ENCODE results near the gene LTC4S. TPM values are rescaled to one million over a fixed set of nuclear protein-coding genes. Genes with fewer than 3 reads are reported as not detected.
"Not testable (repeated sequence)": the region's sequence is repeated elsewhere in the genome, so short reads cannot be mapped to it uniquely, and the experiment has no call there.

The LTC4S gene
- total RNA-seq, 2 donors from 2014 or later: 9.0 to 11.1 TPM

DNA sequence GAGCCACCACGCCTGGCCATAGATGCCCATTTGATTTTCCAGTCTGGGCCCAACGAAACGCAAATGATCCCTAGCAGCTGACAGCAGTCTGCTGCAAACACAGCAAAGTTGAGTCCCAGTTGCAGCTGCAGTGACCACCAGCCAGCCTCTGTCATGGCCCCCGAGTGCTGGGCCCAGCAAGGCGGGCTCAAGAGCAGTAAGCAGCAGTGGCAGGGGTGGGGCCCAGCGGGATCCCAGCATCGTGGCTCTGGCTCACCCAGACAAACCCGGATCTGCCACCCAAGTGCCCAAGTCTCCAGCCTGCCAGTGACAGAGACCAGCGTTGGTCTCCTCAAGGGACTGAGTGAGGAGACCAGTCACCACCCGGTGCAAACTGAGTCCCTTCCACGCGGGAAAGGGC lies 6.9 kb upstream of the LTC4S start:
- H3K4me3 ChIP-seq: no peak overlapping the region
- no peaks in the 10 kb centered on the region for H3K36me3 ChIP-seq
- DNase-seq (ENCODE audit: low spot score): no peak
- no peaks in the 10 kb centered on the region for H3K27me3 ChIP-seq
- no peaks in the 10 kb centered on the region for H3K9me3 ChIP-seq
- TF ChIP-seq, protein P1, sequence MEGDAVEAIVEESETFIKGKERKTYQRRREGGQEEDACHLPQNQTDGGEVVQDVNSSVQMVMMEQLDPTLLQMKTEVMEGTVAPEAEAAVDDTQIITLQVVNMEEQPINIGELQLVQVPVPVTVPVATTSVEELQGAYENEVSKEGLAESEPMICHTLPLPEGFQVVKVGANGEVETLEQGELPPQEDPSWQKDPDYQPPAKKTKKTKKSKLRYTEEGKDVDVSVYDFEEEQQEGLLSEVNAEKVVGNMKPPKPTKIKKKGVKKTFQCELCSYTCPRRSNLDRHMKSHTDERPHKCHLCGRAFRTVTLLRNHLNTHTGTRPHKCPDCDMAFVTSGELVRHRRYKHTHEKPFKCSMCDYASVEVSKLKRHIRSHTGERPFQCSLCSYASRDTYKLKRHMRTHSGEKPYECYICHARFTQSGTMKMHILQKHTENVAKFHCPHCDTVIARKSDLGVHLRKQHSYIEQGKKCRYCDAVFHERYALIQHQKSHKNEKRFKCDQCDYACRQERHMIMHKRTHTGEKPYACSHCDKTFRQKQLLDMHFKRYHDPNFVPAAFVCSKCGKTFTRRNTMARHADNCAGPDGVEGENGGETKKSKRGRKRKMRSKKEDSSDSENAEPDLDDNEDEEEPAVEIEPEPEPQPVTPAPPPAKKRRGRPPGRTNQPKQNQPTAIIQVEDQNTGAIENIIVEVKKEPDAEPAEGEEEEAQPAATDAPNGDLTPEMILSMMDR (IDR thresholded peaks at IDR 0.05): no peak
- H3K27ac ChIP-seq: no peak overlapping the region
- peaks cover 0 to 7% of the 10 kb centered on the region in 2 donors for H3K4me1 ChIP-seq

DNA sequence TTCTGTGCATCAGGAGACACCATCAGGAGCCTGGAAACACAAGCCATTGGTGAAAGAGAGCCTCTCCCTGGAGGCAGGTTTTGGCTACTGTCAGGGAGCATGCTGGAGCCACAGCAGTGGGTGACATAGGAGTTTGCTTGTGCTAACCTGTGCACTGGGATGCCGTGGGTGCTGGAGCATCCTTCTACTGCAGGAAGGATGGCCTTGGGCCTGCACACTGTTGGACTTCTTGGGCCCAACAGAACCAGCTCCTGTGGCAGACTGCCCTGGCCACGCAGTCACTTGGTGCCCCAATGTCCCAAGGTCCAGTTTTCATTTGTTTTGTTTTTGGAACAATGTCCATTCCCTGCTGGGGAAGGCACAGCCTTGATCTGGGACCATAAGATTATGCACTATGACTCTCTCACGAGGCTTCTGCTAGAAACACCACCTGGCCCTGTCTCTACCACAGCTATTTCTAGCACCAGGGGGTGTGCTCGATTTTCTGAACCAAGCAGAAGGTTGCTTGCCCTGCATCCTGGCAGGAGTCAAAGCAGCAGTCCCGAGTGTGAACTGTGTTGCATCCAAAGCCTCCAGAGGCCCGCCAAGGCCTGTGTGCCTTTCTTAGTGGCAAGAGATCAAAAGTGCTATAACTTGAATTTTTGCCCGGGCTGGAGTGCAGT lies 5.5 kb upstream of the LTC4S start:
- no peak overlapping the region for H3K27ac ChIP-seq
- H3K36me3 ChIP-seq: no peaks in the 10 kb centered on the region
- DNase-seq (ENCODE audit: low spot score): no peak
- TF ChIP-seq, protein P1 (IDR thresholded peaks at IDR 0.05): no peak
- H3K4me1 ChIP-seq: peaks cover 0 to 22% of the 10 kb centered on the region in 2 donors
- H3K27me3 ChIP-seq: no peaks in the 10 kb centered on the region
- H3K4me3 ChIP-seq: no peak overlapping the region
- no peaks in the 10 kb centered on the region for H3K9me3 ChIP-seq

DNA sequence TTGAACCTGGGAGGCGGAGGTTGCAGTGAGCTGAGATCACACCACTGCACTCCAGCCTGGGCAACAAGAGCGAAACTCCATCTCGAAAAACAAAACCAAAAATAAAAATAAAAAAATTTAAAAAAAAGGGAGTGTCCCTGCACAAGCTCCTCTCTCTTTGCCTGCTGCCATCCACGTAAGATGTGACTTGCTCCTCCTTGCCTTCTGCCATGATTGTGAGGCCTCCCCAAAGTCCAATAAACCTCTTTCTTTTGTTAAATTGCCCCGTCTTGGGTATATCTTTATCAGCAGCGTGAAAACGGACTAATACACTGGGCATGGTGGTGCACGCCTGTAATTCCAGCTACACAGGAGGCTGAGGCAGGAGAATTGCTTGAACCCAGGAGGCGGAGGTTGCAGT lies 4.5 kb upstream of the LTC4S start:
- not testable (repeated sequence) for H3K9me3 ChIP-seq; H3K36me3 ChIP-seq; H3K27ac ChIP-seq; H3K27me3 ChIP-seq; DNase-seq (ENCODE audit: low spot score); H3K4me3 ChIP-seq
- H3K4me1 ChIP-seq: peaks cover 0 to 32% of the 10 kb centered on the region in 2 donors

- TF ChIP-seq, protein P1 (IDR thresholded peaks at IDR 0.05): no peak
- Histone ChIP-seq H3K4me3 (no peak overlapping the region), H3K27ac (peak overlapping the region; percentile 64 to 78), H3K27me3 (no peaks in the 10 kb centered on the region), H3K36me3 (peaks cover under 1% of the 10 kb centered on the region), H3K4me1 (peaks cover 0 to 55% of the 10 kb centered on the region in 2 donors), H3K9me3 (no peaks in the 10 kb centered on the region)
- no peak for DNase-seq (ENCODE audit: low spot score)
Measured at GRCh38 chr5:179791881-179792611, 1.7 kb upstream of the LTC4S start.

- Histone ChIP-seq H3K27me3 (no peaks in the 10 kb centered on the region), H3K9me3 (no peaks in the 10 kb centered on the region), H3K36me3 (peaks cover 8% of the 10 kb centered on the region), H3K4me3 (peak overlapping the region in 1 of 2 donors; percentile 64), H3K4me1 (peaks cover 0 to 56% of the 10 kb centered on the region in 2 donors), H3K27ac (peak overlapping the region; percentile 64 to 78)
- no peak for DNase-seq (ENCODE audit: low spot score)
- TF ChIP-seq, protein P1 (IDR thresholded peaks at IDR 0.05): no peak
Measured at GRCh38 chr5:179792612-179793467, 946 bp upstream of the LTC4S start.

DNA sequence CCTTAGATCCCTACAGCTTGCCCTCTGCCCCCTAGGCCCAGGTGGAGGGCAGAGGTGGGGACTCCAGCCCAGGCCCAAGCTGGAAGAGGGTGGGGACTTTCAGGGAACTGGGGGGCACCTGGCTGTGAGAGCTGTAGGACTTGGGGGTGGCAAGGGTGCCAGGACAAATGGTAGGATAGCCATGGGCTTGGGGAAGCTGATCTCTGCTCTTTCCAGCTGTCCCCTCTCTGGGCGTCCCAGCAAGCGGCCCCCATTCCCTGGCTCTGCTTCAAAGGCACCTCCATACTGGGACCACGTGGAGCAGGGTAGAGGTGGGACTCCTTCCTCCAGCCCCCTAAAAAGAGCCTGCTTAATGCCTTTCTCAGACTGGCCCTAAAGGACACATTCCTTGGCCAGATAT lies 385 bp downstream of the LTC4S start:
- Histone ChIP-seq H3K9me3 (no peaks in the 10 kb centered on the region), H3K4me1 (peaks cover 0 to 56% of the 10 kb centered on the region in 2 donors), H3K4me3 (peak overlapping the region; percentile 3 to 64), H3K36me3 (peaks cover 21% of the 10 kb centered on the region), H3K27me3 (no peaks in the 10 kb centered on the region), H3K27ac (peak overlapping the region; percentile 64 to 78)
- TF ChIP-seq, protein P1 (IDR thresholded peaks at IDR 0.05): no peak
- DNase-seq (ENCODE audit: low spot score): no peak
